ENCODE data around the gene PELI1. TPM values are rescaled to one million over a fixed set of nuclear protein-coding genes. Genes with fewer than 3 reads are reported as not detected.

The PELI1 gene
- total and polyA plus RNA-seq, 2 experiments from 2014 or later: 30.5 to 62.9 TPM

- Histone ChIP-seq H2AFZ (no peak overlapping the region), H3K27me3 (no peaks in the 10 kb centered on the region), H3K9me3 (ENCODE audit: low read depth) (no peaks in the 10 kb centered on the region), H3K79me2 (peaks cover 100% of the 10 kb centered on the region), H3K4me1 (ENCODE audit: insufficient read depth) (peaks cover 15% of the 10 kb centered on the region), H4K20me1 (ENCODE audit: insufficient read depth, poor library complexity, severe bottlenecking) (peaks cover 29% of the 10 kb centered on the region), H3K36me3 (replicated peaks; ENCODE audit: insufficient read depth, low read depth) (no peaks in the 10 kb centered on the region), H3K4me2 (no peak overlapping the region), H3K4me3 (no peak overlapping the region), H3K9me2 (replicated peaks; ENCODE audit: insufficient read depth) (no peaks in the 10 kb centered on the region), H3K27ac (no peak overlapping the region)
- TF ChIP-seq, protein P1, sequence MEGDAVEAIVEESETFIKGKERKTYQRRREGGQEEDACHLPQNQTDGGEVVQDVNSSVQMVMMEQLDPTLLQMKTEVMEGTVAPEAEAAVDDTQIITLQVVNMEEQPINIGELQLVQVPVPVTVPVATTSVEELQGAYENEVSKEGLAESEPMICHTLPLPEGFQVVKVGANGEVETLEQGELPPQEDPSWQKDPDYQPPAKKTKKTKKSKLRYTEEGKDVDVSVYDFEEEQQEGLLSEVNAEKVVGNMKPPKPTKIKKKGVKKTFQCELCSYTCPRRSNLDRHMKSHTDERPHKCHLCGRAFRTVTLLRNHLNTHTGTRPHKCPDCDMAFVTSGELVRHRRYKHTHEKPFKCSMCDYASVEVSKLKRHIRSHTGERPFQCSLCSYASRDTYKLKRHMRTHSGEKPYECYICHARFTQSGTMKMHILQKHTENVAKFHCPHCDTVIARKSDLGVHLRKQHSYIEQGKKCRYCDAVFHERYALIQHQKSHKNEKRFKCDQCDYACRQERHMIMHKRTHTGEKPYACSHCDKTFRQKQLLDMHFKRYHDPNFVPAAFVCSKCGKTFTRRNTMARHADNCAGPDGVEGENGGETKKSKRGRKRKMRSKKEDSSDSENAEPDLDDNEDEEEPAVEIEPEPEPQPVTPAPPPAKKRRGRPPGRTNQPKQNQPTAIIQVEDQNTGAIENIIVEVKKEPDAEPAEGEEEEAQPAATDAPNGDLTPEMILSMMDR (IDR thresholded peaks at IDR 0.05; ENCODE audit: poor library complexity): no peak
- TF ChIP-seq EZH2 (IDR thresholded peaks at IDR 0.05; ENCODE audit: borderline replicate concordance) (no peak), EZH2phosphoT487 (IDR thresholded peaks at IDR 0.05; ENCODE audit: low read depth, severe bottlenecking, unreplicated experiment) (no peak)
- DNase-seq (ENCODE audit: low spot score): no peak
- 73% methylated on average over 1 of the region's 1 CpG for WGBS (ENCODE audit: low lambda C conversion rate, missing lambda C conversion rate)
These were observed 8.8 kb downstream of the PELI1 start for GRCh38 chr2:64135421-64135820.

DNA sequence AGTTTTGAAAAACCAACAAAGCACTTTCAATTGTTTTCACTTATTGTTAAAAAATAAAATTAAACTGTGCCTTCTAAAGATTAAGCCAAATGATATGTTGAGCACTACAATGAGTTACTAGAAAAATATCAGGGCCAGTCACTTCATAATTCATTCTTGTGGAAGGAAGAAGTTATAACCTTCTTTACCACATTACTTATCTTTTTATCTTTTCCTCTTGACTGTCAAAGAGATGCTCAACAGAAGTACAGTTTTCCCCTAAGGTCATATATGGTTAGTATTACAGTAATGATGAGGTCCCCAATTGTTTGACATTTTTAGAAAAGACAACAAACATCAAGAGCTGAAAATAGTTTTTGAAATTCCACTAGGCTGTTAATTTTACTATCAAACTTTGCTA lies 9.4 kb downstream of the PELI1 start:
- Histone ChIP-seq H3K36me3 (replicated peaks; ENCODE audit: insufficient read depth, low read depth) (no peaks in the 10 kb centered on the region), H2AFZ (no peak overlapping the region), H3K9me2 (replicated peaks; ENCODE audit: insufficient read depth) (no peaks in the 10 kb centered on the region), H3K4me1 (ENCODE audit: insufficient read depth) (peaks cover 15% of the 10 kb centered on the region), H3K9me3 (ENCODE audit: low read depth) (no peaks in the 10 kb centered on the region), H4K20me1 (ENCODE audit: insufficient read depth, poor library complexity, severe bottlenecking) (peaks cover 23% of the 10 kb centered on the region), H3K27ac (peak overlapping the region; percentile 23), H3K4me3 (no peak overlapping the region), H3K4me2 (peak overlapping the region; percentile 4), H3K27me3 (no peaks in the 10 kb centered on the region), H3K79me2 (peaks cover 100% of the 10 kb centered on the region)
- no peak for TF ChIP-seq EZH2phosphoT487 (IDR thresholded peaks at IDR 0.05; ENCODE audit: low read depth, severe bottlenecking, unreplicated experiment)
- DNase-seq (ENCODE audit: low spot score): no peak

DNA sequence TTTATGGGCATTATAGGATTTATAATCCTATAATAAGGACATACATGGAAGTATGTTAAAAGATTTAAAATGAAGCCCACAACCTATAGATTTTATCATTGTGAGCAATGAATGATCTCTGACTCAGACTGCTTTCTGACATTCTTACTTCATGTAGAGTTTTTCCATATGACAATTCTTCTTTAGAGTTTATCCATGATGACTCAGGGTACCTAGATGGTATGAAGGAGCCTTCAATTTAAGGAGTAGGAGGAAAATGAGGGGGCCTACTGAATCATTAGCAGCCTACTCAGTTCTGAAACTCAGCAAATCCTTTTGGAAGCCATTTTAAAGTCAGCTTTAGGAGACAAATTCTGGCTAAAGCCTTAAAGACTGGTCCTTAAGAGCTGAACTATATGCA lies 10.4 kb downstream of the PELI1 start:
- Histone ChIP-seq H3K79me2 (peaks cover 100% of the 10 kb centered on the region), H3K27ac (peak overlapping the region; percentile 23), H3K27me3 (no peaks in the 10 kb centered on the region), H3K4me1 (ENCODE audit: insufficient read depth) (peaks cover 24% of the 10 kb centered on the region), H3K9me2 (replicated peaks; ENCODE audit: insufficient read depth) (no peaks in the 10 kb centered on the region), H3K36me3 (replicated peaks; ENCODE audit: insufficient read depth, low read depth) (no peaks in the 10 kb centered on the region), H3K9me3 (ENCODE audit: low read depth) (no peaks in the 10 kb centered on the region), H3K4me3 (no peak overlapping the region), H4K20me1 (ENCODE audit: insufficient read depth, poor library complexity, severe bottlenecking) (peaks cover 26% of the 10 kb centered on the region), H2AFZ (no peak overlapping the region), H3K4me2 (peak overlapping the region; percentile 10)
- no peak for DNase-seq (ENCODE audit: low spot score)
- TF ChIP-seq EZH2 (IDR thresholded peaks at IDR 0.05; ENCODE audit: borderline replicate concordance) (no peak), EZH2phosphoT487 (IDR thresholded peaks at IDR 0.05; ENCODE audit: low read depth, severe bottlenecking, unreplicated experiment) (no peak)
- TF ChIP-seq, protein P1 (IDR thresholded peaks at IDR 0.05; ENCODE audit: poor library complexity): no peak

DNA sequence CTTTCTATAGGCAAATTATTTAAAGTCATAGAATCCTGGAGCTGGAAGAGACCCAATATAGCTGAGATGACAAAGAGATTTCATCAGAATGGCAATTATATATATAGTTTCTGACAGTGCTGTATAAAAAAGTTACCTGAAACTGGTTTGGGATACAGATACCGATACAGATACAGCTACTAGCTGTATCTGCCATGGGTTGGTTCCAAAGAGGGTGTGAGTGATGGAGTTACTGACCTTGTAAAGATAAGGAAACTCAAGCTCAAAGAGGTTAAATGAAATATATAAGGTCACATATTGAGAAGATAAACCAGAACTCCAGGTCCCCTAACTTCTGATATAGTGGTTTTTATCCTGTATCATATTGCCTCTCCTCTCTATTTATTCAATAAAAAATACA lies 10.9 kb downstream of the PELI1 start:
- 52% methylated on average over 1 of the region's 1 CpG for WGBS (ENCODE audit: low lambda C conversion rate, missing lambda C conversion rate)
- no peaks in the 10 kb centered on the region for H3K36me3 ChIP-seq (replicated peaks; ENCODE audit: insufficient read depth, low read depth)
- TF ChIP-seq, protein P1 (IDR thresholded peaks at IDR 0.05; ENCODE audit: poor library complexity): no peak
- TF ChIP-seq EZH2 (IDR thresholded peaks at IDR 0.05; ENCODE audit: borderline replicate concordance): no peak
- no peak for TF ChIP-seq EZH2phosphoT487 (IDR thresholded peaks at IDR 0.05; ENCODE audit: low read depth, severe bottlenecking, unreplicated experiment)
- no peaks in the 10 kb centered on the region for H3K9me2 ChIP-seq (replicated peaks; ENCODE audit: insufficient read depth)
- H3K4me2 ChIP-seq: peak overlapping the region; percentile 10
- H3K4me3 ChIP-seq: no peak overlapping the region
- DNase-seq (ENCODE audit: low spot score): no peak
- H3K4me1 ChIP-seq (ENCODE audit: insufficient read depth): peaks cover 27% of the 10 kb centered on the region
- peaks cover 100% of the 10 kb centered on the region for H3K79me2 ChIP-seq
- H3K9me3 ChIP-seq (ENCODE audit: low read depth): no peaks in the 10 kb centered on the region
- H2AFZ ChIP-seq: no peak overlapping the region
- H3K27ac ChIP-seq: peak overlapping the region; percentile 23
- no peaks in the 10 kb centered on the region for H3K27me3 ChIP-seq
- peaks cover 25% of the 10 kb centered on the region for H4K20me1 ChIP-seq (ENCODE audit: insufficient read depth, poor library complexity, severe bottlenecking)

Measured in hepatocyte (in vitro differentiated cells).